Thoracic aorta (tissue), 2 donors: ENCODE results near the gene DEPP1. TPM values are rescaled to one million over a fixed set of nuclear protein-coding genes. Genes with fewer than 3 reads are reported as not detected.

Experiments used
- ATAC-seq: fragments of 150-250 bp; one replicate; pipeline ENCODE4 v1.8.0; 2017; ENCODE audit warnings: low read depth; ENCODE audit not compliant: insufficient number of reproducible peaks, low FRiP score
- DNase-seq: peaks from one replicate; pipeline ENCODE4 v3.0.0-alpha.2; 2020; ENCODE audit warnings: low spot score
- H3K27ac ChIP-seq, 2 donors: fragments of 200-600 bp; sonication (generic); 1 replicate in 1 of 2; 2 replicates in 1 of 2; pipeline ENCODE4 v1.5.1; 2016; ENCODE audit warnings: mild to moderate bottlenecking in 2 of 2, moderate library complexity in 2 of 2
- H3K27me3 ChIP-seq: fragments of 200-600 bp; sonication (generic); replicated peaks from 2 replicates; pipeline ENCODE4 v1.6.0; 2016; ENCODE audit warnings: mild to moderate bottlenecking; ENCODE audit not compliant: insufficient read depth
- H3K36me3 ChIP-seq: fragments of 200-600 bp; sonication (generic); one replicate; pipeline ENCODE4 v1.5.1; 2016
- H3K4me1 ChIP-seq, 2 donors: fragments of 200-600 bp; sonication (generic); 1 replicate in 1 of 2; 2 replicates in 1 of 2; pipeline versions ENCODE4 v1.5.1 to v1.6.0; 2016; ENCODE audit warnings: low read depth in 2 of 2, mild to moderate bottlenecking in 1 of 2; ENCODE audit not compliant: control insufficient read depth in 1 of 2
- H3K4me3 ChIP-seq: fragments of 200-600 bp; sonication (generic); 2 replicates; pipeline ENCODE4 v1.5.1; 2016; ENCODE audit warnings: mild to moderate bottlenecking
- H3K9me3 ChIP-seq: fragments of 200-600 bp; sonication (generic); 2 replicates; pipeline ENCODE4 v1.5.1; 2016
- total RNA-seq, 2 donors: library from RNA; depleted of rRNA; stranded (reverse); fragments of >200 nt; gene quantifications; one replicate each; pipeline versions ENCODE4 v1.1.0 to v1.2.3, GENCODE V29; 2016
- TF ChIP-seq, protein P1 (sequence below): fragments of 200-600 bp; sonication (generic); IDR thresholded peaks from one replicate; pipeline ENCODE4 v1.5.1; 2019; ENCODE audit warnings: antibody characterized with exemption

DEPP1 gene
- total RNA-seq, 2 donors from 2014 or later = 473 to 661 TPM

DNA sequence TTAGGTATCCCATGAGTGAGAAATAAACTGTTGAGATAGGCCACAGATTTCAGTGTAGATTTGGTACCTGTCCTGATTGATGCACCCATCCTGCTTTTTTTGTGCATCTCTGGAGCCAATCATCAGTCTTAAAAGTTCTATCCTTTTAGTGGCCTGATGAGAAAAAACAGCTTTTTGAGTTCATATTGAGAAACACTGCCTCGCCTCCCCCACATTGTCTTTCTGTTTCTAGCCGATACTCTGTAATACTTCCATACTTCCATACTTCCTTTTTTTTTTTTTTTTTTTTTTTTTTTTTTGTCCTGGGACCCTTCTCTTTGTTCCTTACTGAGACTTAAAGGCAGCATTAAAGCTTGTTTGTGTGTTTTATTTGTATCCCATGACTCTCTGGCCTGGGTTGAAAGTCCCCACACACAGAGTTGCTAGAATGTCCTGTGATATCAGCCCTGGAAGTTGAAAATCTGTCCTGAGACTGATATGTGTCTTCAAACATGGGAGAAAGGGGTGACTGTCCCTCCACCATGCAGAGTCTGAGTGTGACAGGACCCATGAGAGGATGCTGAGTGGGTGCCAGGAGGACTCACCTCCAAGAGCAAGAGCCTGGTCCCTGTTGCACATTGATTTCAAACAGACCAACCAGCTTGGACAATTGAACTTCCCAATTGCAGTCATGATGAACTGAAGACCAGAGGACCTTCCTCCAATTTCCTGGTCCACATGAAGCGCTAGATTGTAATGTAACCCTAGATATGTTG lies 27.8 kb upstream of the DEPP1 start:
- ATAC-seq = no peak
- H3K27ac ChIP-seq = no peak overlapping the region
- TF ChIP-seq, protein P1, sequence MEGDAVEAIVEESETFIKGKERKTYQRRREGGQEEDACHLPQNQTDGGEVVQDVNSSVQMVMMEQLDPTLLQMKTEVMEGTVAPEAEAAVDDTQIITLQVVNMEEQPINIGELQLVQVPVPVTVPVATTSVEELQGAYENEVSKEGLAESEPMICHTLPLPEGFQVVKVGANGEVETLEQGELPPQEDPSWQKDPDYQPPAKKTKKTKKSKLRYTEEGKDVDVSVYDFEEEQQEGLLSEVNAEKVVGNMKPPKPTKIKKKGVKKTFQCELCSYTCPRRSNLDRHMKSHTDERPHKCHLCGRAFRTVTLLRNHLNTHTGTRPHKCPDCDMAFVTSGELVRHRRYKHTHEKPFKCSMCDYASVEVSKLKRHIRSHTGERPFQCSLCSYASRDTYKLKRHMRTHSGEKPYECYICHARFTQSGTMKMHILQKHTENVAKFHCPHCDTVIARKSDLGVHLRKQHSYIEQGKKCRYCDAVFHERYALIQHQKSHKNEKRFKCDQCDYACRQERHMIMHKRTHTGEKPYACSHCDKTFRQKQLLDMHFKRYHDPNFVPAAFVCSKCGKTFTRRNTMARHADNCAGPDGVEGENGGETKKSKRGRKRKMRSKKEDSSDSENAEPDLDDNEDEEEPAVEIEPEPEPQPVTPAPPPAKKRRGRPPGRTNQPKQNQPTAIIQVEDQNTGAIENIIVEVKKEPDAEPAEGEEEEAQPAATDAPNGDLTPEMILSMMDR = no peak
- no peaks in the 10 kb centered on the region for H3K27me3 ChIP-seq
- no peaks in the 10 kb centered on the region for H3K9me3 ChIP-seq
- H3K4me3 ChIP-seq = no peak overlapping the region
- H3K4me1 ChIP-seq = peaks cover 9 to 17% of the 10 kb centered on the region in 2 donors
- no peak for DNase-seq
- H3K36me3 ChIP-seq = no peaks in the 10 kb centered on the region

DNA sequence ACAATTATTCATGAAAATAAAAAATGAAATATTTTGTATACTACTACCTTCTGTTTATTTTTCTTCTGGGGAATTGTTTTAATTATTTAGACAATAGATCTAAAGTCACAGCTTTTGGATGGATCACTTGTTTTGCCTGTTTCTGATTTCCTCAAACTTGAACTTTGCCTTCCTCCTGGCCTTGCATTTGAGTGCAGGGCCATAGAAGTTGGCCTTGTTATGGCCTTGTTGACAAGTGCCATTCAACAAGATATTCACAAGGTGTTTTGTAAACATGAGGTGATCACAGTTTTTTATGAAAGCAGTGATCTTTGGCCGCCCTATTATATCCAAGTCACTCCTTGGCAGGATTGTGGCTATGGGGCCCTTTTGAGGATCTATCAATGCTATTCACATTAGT lies 26.7 kb upstream of the DEPP1 start:
- Histone ChIP-seq H3K9me3 (no peaks in the 10 kb centered on the region), H3K4me3 (no peak overlapping the region), H3K27ac (no peak overlapping the region), H3K27me3 (no peaks in the 10 kb centered on the region), H3K4me1 (peaks cover 10 to 21% of the 10 kb centered on the region in 2 donors), H3K36me3 (no peaks in the 10 kb centered on the region)
- DNase-seq (no peak), ATAC-seq (no peak)
- TF ChIP-seq, protein P1 = no peak

DNA sequence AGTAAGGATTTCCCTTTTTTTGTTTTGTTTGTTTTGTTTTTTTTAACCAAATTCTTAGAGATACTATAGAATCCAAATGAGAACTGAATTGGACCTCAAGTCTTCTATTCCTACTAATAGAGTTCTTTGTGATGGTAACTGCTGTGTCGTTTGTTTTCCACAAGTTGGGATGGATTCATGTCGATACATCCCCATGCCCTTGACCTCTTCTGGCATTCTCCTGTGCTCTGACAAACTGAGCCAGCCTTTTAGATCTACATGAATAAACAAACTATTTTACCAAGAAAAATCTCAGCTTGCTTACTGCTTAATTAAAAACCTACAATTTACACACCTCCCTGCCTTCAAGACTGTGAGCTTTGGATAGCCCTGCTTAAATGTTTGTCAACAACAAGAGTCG lies 26.1 kb upstream of the DEPP1 start:
- DNase-seq = no peak
- H3K27ac ChIP-seq = no peak overlapping the region
- H3K36me3 ChIP-seq = no peaks in the 10 kb centered on the region
- ATAC-seq = no peak
- no peaks in the 10 kb centered on the region for H3K27me3 ChIP-seq
- H3K4me1 ChIP-seq = peaks cover 15 to 27% of the 10 kb centered on the region in 2 donors
- TF ChIP-seq, protein P1 = no peak
- H3K9me3 ChIP-seq = no peaks in the 10 kb centered on the region
- H3K4me3 ChIP-seq = no peak overlapping the region

DNA sequence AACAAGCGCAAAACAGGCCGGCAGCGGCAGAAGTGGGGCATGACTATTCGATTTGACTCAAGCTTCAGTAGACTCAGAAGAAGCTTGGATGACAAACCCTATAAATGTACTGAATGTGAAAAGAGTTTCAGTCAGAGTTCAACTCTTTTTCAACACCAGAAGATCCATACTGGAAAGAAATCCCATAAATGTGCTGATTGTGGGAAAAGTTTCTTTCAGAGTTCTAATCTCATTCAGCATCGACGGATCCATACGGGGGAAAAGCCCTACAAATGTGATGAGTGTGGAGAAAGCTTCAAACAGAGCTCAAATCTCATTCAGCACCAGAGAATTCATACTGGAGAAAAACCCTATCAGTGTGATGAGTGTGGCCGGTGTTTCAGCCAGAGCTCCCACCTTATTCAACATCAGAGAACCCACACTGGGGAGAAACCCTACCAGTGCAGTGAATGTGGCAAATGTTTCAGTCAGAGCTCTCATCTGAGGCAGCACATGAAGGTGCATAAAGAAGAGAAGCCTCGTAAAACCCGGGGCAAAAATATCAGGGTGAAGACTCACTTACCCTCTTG lies 24.9 kb upstream of the DEPP1 start:
- Histone ChIP-seq H3K4me1 (peaks cover 15 to 28% of the 10 kb centered on the region in 2 donors), H3K36me3 (no peaks in the 10 kb centered on the region), H3K27ac (no peak overlapping the region), H3K9me3 (no peaks in the 10 kb centered on the region), H3K4me3 (no peak overlapping the region), H3K27me3 (no peaks in the 10 kb centered on the region)
- TF ChIP-seq, protein P1 = no peak
- ATAC-seq (no peak), DNase-seq (no peak)

DNA sequence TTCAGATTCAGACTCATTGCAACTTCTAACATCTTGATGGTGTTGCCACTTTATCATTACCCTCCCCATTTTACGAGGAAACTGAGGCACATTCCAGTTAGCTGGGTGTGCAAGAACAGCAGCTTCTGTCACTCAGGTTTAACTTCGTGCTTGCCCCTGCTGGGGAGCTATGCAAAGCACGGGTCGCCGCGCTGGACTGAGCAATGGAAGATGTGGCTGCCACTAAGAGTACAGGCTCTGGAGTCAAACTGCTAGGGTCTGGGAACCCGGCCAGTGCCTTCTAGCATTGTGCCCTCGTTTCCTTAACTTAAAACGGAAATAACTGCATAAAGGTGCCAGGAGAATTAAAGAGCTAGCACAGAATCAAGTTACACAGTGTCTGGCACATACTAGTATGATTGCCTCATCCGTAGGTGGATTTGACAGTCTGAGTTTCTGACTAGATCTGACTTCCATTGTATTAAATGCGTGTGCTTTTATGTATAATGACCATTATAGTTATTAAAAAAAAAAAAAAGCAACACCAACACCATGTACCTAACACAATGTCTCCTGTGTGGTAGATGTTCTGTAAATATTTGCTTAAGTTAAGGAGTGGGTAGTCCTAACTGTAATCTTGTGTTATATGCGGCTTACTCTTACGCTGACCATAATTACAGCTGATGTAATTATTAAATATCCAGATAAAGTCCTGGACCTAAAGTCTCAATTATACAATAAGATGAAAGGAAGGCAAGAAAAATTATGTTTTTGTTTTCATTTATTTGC lies 23.0 kb upstream of the DEPP1 start:
- no peak for DNase-seq
- Histone ChIP-seq H3K27me3 (no peaks in the 10 kb centered on the region), H3K9me3 (no peaks in the 10 kb centered on the region), H3K4me3 (peak overlapping the region; percentile 82), H3K27ac (peak overlapping the region; percentile 88), H3K4me1 (peaks cover 25 to 45% of the 10 kb centered on the region in 2 donors), H3K36me3 (no peaks in the 10 kb centered on the region)
- ATAC-seq = peak; percentile 53
- TF ChIP-seq, protein P1 = peak; percentile 34
